SK-N-SH treated with all-trans-retinoic acid at 6 μM for 48 hours (cell line): ENCODE data around the gene ELF1.

Experiments
- ISL1 ChIP-seq: fragments of 250-450 bp; sonication (Bioruptor Pico); IDR thresholded peaks from 2 replicates; pipeline ENCODE4 v2.1.2; 2022; ENCODE audit warnings: mild to moderate bottlenecking, moderate library complexity
- ZNF8 ChIP-seq: fragments of 450-650 bp; formaldehyde crosslinking; IDR thresholded peaks from 2 replicates; pipeline ENCODE4 v1.5.0; 2020; ENCODE audit warnings: mild to moderate bottlenecking, moderate library complexity
- TF ChIP-seq, protein P1 (sequence below): fragments of 250-450 bp; sonication (Bioruptor Pico); IDR thresholded peaks from 2 replicates; pipeline ENCODE4 v1.5.1; 2020; ENCODE audit warnings: low read depth, mild to moderate bottlenecking, moderate library complexity

DNA sequence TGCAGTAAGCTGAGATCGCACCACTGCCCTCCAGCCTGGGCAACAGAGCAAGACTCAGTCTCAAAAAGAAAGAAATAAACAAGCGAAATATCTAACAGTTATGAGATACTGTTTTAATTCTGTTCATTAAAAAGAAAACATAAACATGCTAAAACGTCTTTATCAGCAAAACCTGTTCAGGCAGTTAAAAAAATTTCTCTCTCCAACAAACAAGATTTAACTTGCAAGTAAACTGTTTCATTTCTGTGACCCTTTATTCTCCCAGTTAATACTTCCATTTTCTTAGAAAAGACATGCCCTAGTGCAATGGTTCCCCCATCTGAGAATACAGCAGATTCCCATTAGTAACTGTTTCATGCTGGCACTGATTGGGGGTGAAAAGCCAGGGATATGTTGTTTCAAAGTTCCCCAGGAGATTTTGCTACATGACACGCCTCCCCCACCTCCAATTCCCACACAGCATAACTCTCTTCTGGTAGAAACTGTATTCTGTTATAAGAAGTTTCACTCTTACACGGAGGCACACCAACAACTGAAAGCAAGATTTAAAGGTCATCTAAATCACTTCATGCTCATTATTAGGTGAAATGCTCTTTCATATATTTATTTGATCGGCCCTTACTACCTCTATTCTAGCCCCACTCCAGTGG is 24.4 kb downstream of the ELF1 start:
- TF ChIP-seq, protein P1, sequence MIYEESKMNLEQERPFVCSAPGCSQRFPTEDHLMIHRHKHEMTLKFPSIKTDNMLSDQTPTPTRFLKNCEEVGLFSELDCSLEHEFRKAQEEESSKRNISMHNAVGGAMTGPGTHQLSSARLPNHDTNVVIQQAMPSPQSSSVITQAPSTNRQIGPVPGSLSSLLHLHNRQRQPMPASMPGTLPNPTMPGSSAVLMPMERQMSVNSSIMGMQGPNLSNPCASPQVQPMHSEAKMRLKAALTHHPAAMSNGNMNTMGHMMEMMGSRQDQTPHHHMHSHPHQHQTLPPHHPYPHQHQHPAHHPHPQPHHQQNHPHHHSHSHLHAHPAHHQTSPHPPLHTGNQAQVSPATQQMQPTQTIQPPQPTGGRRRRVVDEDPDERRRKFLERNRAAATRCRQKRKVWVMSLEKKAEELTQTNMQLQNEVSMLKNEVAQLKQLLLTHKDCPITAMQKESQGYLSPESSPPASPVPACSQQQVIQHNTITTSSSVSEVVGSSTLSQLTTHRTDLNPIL (CRISPR knock-in tag), result no peak
- TF ChIP-seq ISL1 (CRISPR knock-in tag) (no peak), ZNF8 (no peak)
